Measurements from ENCODE around the gene PITPNM1.

GRCh38 chr11:67514116-67514515, 9.0 kb upstream of the PITPNM1 start:
- TF ChIP-seq EZH2 (IDR thresholded peaks at IDR 0.05) = no peak
- no peak for TF ChIP-seq POLR2AphosphoS5 (IDR thresholded peaks at IDR 0.05; ENCODE audit: borderline replicate concordance, low read depth, low read length)

Data from SK-N-MC (cell line).